Neural progenitor cell (in vitro differentiated cells): ENCODE results near the gene TUBGCP3.

Experiments used
- CTCF ChIP-seq: fragments of 200-600 bp; sonication (generic); IDR thresholded peaks from 2 replicates; pipeline ENCODE4 v1.5.1; 2017; ENCODE audit warnings: antibody characterized with exemption, mild to moderate bottlenecking
- EZH2 ChIP-seq: fragments of 200-600 bp; sonication (generic); IDR thresholded peaks from 2 replicates; pipeline ENCODE4 v1.6.1; 2017; ENCODE audit warnings: antibody characterized with exemption, mild to moderate bottlenecking, moderate library complexity

GRCh38 chr13:112479389-112479788, 108.6 kb downstream of the TUBGCP3 start:
- TF ChIP-seq CTCF (no peak), EZH2 (no peak)
